ENCODE measurements around the gene AGBL4.

The AGBL4 gene

GRCh38 chr1:49199564-49199963 is 824.2 kb downstream of the AGBL4 start:
- no peak overlapping the region for H3K4me3 ChIP-seq (ENCODE audit: low read depth, low read length)

GRCh38 chr1:49197081-49197480 is 826.7 kb downstream of the AGBL4 start:
- no peak overlapping the region for H3K4me3 ChIP-seq (ENCODE audit: low read depth, low read length)

- H3K4me3 ChIP-seq (ENCODE audit: low read depth, low read length) = no peak overlapping the region
These were observed 833.6 kb downstream of the AGBL4 start for GRCh38 chr1:49190138-49190537.

- H3K4me3 ChIP-seq (ENCODE audit: low read depth, low read length) = no peak overlapping the region
These were observed 836.7 kb downstream of the AGBL4 start for GRCh38 chr1:49187056-49187455.

GRCh38 chr1:49185450-49185980 is 838.2 kb downstream of the AGBL4 start:
- H3K4me3 ChIP-seq (ENCODE audit: low read depth, low read length) = no peak overlapping the region

- H3K4me3 ChIP-seq (ENCODE audit: low read depth, low read length) = no peak overlapping the region
These were observed 840.3 kb downstream of the AGBL4 start for GRCh38 chr1:49183489-49183888.

- no peak overlapping the region for H3K4me3 ChIP-seq (ENCODE audit: low read depth, low read length)
These were observed 842.7 kb downstream of the AGBL4 start for GRCh38 chr1:49181033-49181432.

- H3K4me3 ChIP-seq (ENCODE audit: low read depth, low read length) = no peak overlapping the region
These were observed 851.7 kb downstream of the AGBL4 start for GRCh38 chr1:49171941-49172593.

- no peak overlapping the region for H3K4me3 ChIP-seq (ENCODE audit: low read depth, low read length)
These were observed 857.7 kb downstream of the AGBL4 start for GRCh38 chr1:49166031-49166430.

GRCh38 chr1:49163031-49163430 is 860.7 kb downstream of the AGBL4 start:
- H3K4me3 ChIP-seq (ENCODE audit: low read depth, low read length) = no peak overlapping the region

- H3K4me3 ChIP-seq (ENCODE audit: low read depth, low read length) = no peak overlapping the region
These were observed 863.1 kb downstream of the AGBL4 start for GRCh38 chr1:49160677-49161076.

GRCh38 chr1:49136738-49137251 is 887.0 kb downstream of the AGBL4 start:
- no peak overlapping the region for H3K4me3 ChIP-seq (ENCODE audit: low read depth, low read length)

GRCh38 chr1:49125746-49126145 is 898.0 kb downstream of the AGBL4 start:
- H3K4me3 ChIP-seq (ENCODE audit: low read depth, low read length) = no peak overlapping the region

GRCh38 chr1:49111931-49112330 is 911.8 kb downstream of the AGBL4 start:
- H3K4me3 ChIP-seq (ENCODE audit: low read depth, low read length) = no peak overlapping the region

- no peak overlapping the region for H3K4me3 ChIP-seq (ENCODE audit: low read depth, low read length)
These were observed 917.3 kb downstream of the AGBL4 start for GRCh38 chr1:49106445-49106844.

- H3K4me3 ChIP-seq (ENCODE audit: low read depth, low read length) = no peak overlapping the region
These were observed 919.2 kb downstream of the AGBL4 start for GRCh38 chr1:49104575-49104974.

- no peak overlapping the region for H3K4me3 ChIP-seq (ENCODE audit: low read depth, low read length)
These were observed 921.0 kb downstream of the AGBL4 start for GRCh38 chr1:49102752-49103151.

- H3K4me3 ChIP-seq (ENCODE audit: low read depth, low read length) = no peak overlapping the region
These were observed 924.9 kb downstream of the AGBL4 start for GRCh38 chr1:49098866-49099265.

GRCh38 chr1:49086327-49086726 is 937.4 kb downstream of the AGBL4 start:
- H3K4me3 ChIP-seq (ENCODE audit: low read depth, low read length) = no peak overlapping the region

GRCh38 chr1:49085079-49085478 is 938.7 kb downstream of the AGBL4 start:
- no peak overlapping the region for H3K4me3 ChIP-seq (ENCODE audit: low read depth, low read length)

GRCh38 chr1:49060766-49061165 is 963.0 kb downstream of the AGBL4 start:
- H3K4me3 ChIP-seq (ENCODE audit: low read depth, low read length) = no peak overlapping the region

- H3K4me3 ChIP-seq (ENCODE audit: low read depth, low read length) = no peak overlapping the region
These were observed 964.7 kb downstream of the AGBL4 start for GRCh38 chr1:49059087-49059486.

- H3K4me3 ChIP-seq (ENCODE audit: low read depth, low read length) = no peak overlapping the region
These were observed 971.7 kb downstream of the AGBL4 start for GRCh38 chr1:49052102-49052501.
